ENCODE data around the gene GTPBP4. TPM values are rescaled to one million over a fixed set of nuclear protein-coding genes. Genes with fewer than 3 reads are reported as not detected.

The GTPBP4 gene
- total RNA-seq, 1 donor from 2014 or later = 69.6 TPM

DNA sequence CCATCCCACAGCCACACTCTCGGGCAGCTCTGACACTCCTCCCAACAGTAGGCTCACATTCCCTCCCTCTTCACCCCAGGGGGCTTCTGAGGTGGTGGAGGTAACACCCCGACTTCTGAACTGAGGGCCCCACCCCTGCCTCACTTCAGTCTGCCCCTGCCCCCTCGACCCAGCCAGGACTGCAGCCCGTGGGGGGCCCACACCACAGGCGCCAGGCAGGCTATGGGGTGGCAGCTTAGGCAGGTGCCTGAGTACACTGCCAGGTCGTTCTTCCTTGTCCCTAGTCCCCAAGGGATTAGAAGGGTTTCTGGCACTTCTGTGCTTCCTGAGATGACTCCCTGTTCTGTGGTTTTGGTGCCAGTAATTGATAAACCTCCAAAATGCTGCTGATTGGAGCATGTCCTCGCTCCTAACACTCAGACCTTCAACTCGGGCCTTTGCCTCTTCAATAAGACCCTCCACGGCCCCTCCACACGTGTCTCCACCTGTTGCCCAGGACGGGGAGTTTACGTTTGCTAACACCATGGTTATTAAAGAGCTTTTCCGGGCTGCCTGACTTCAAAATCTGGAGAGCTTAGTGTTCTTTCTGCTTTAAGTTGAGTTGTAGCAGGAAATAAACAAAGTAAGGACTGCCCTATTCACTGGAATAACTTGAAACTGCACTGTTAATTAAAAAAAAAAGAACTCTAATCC lies 33.0 kb upstream of the GTPBP4 start:
- H3K27me3 Mint-ChIP-seq (ENCODE audit: low read depth) = peaks cover 3% of the 10 kb centered on the region
- H3K4me1 Mint-ChIP-seq = no peaks in the 10 kb centered on the region
- DNase-seq (ENCODE audit: low read depth, low spot score) = no peak
- H3K27ac Mint-ChIP-seq (ENCODE audit: unreplicated experiment) = no peak overlapping the region
- H3K4me3 Mint-ChIP-seq = no peak overlapping the region
- TF ChIP-seq, protein P1, sequence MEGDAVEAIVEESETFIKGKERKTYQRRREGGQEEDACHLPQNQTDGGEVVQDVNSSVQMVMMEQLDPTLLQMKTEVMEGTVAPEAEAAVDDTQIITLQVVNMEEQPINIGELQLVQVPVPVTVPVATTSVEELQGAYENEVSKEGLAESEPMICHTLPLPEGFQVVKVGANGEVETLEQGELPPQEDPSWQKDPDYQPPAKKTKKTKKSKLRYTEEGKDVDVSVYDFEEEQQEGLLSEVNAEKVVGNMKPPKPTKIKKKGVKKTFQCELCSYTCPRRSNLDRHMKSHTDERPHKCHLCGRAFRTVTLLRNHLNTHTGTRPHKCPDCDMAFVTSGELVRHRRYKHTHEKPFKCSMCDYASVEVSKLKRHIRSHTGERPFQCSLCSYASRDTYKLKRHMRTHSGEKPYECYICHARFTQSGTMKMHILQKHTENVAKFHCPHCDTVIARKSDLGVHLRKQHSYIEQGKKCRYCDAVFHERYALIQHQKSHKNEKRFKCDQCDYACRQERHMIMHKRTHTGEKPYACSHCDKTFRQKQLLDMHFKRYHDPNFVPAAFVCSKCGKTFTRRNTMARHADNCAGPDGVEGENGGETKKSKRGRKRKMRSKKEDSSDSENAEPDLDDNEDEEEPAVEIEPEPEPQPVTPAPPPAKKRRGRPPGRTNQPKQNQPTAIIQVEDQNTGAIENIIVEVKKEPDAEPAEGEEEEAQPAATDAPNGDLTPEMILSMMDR (conservative IDR thresholded peaks at IDR 0.05) = no peak
- no peaks in the 10 kb centered on the region for H3K36me3 Mint-ChIP-seq (ENCODE audit: low read depth)
- peaks cover 4% of the 10 kb centered on the region for H3K9me3 Mint-ChIP-seq

DNA sequence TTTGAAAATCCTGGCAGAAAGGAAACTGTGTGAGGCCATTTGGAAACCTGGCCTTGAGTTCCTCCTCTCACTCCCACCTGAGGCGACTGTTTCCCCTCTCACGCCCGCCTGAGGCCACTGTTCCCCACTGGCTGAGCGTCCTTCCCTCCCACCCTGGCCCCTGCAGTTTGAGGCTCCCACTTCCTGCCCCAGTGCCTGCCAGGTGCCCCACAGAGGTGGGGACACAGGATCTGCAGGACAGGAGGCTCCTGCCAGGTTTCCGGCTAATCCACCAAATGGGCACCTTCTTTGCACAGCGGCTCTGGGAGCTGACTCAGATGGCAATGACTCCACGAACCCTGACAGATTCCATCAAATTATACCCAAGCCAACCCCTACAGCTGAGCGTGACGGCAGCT lies 32.4 kb upstream of the GTPBP4 start:
- no peak for DNase-seq (ENCODE audit: low read depth, low spot score)
- Mint-ChIP-seq H3K9me3 (peaks cover 5% of the 10 kb centered on the region), H3K4me1 (no peaks in the 10 kb centered on the region), H3K27me3 (ENCODE audit: low read depth) (peaks cover 3% of the 10 kb centered on the region), H3K36me3 (ENCODE audit: low read depth) (no peaks in the 10 kb centered on the region), H3K4me3 (no peak overlapping the region), H3K27ac (ENCODE audit: unreplicated experiment) (no peak overlapping the region)
- TF ChIP-seq, protein P1 (conservative IDR thresholded peaks at IDR 0.05) = no peak

DNA sequence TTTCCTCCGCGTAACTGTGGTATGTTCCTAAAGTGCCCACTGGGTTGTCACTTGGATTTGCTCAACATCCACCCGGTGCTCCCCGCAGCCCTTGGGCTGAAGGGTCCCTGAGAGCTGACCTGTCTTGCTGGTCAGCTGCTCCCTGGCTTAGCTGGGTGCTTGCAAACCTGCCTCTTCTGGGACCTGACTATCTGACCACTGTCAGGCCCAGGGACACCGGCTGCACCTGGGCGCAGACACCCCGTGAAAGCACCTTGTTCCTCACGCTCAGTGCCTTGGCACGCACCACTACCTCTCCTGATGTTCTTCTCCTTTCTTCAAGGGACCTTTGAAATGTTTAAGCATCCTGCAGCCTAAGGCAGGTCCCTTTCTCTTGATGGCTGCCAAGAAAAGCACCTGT lies 30.1 kb upstream of the GTPBP4 start:
- TF ChIP-seq, protein P1 (conservative IDR thresholded peaks at IDR 0.05) = no peak
- Mint-ChIP-seq H3K36me3 (ENCODE audit: low read depth) (no peaks in the 10 kb centered on the region), H3K27ac (ENCODE audit: unreplicated experiment) (no peak overlapping the region), H3K4me1 (no peaks in the 10 kb centered on the region), H3K27me3 (ENCODE audit: low read depth) (peaks cover 3% of the 10 kb centered on the region), H3K9me3 (peaks cover 9% of the 10 kb centered on the region), H3K4me3 (no peak overlapping the region)
- DNase-seq (ENCODE audit: low read depth, low spot score) = no peak

DNA sequence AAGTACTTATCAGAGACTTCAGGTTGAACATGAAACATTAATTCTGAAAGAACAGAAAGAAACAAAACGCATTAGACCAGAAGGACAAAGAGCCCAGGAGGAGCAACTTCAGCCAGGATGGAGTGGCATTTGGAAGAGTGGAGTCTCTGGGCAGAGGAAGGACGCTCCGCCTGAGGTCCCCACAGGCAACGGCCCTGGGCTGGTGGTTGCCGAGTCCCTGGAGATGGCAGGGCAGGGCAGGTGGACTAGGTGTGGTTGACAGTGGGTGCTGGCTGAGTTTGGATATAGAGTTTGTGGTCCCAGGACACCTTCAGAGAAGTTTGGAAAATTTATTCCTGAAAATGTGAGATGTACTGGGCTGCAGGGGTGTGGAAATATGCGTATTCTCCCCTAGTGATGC lies 29.4 kb upstream of the GTPBP4 start:
- Mint-ChIP-seq H3K4me3 (no peak overlapping the region), H3K36me3 (ENCODE audit: low read depth) (no peaks in the 10 kb centered on the region), H3K4me1 (no peaks in the 10 kb centered on the region), H3K9me3 (peaks cover 9% of the 10 kb centered on the region), H3K27ac (ENCODE audit: unreplicated experiment) (no peak overlapping the region), H3K27me3 (ENCODE audit: low read depth) (peaks cover 3% of the 10 kb centered on the region)
- TF ChIP-seq, protein P1 (conservative IDR thresholded peaks at IDR 0.05) = no peak
- no peak for DNase-seq (ENCODE audit: low read depth, low spot score)

DNA sequence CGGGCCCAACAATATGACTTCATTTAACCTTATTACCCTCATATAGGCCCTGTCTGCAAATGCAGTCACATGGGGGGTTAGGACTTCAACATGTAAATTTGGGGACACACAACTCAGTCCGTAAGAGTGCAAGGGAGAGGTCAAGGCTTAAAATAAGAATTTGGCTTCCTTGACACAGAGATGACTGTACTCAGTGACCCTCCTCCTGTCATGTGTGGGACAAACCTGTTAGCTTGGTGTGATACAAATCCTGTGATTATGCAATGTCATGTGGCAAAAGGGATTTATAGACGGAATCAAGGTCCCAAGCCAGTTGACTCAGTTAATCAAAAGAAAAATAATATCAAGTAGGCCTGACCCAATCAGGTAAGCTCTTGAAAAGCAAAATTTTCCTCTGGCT lies 25.9 kb upstream of the GTPBP4 start:
- H3K4me3 Mint-ChIP-seq = no peak overlapping the region
- no peaks in the 10 kb centered on the region for H3K4me1 Mint-ChIP-seq
- no peaks in the 10 kb centered on the region for H3K36me3 Mint-ChIP-seq (ENCODE audit: low read depth)
- H3K27ac Mint-ChIP-seq (ENCODE audit: unreplicated experiment) = no peak overlapping the region
- no peak for DNase-seq (ENCODE audit: low read depth, low spot score)
- H3K9me3 Mint-ChIP-seq = peaks cover 9% of the 10 kb centered on the region
- TF ChIP-seq, protein P1 (conservative IDR thresholded peaks at IDR 0.05) = no peak
- peaks cover 3% of the 10 kb centered on the region for H3K27me3 Mint-ChIP-seq (ENCODE audit: low read depth)

All from neural crest cell (in vitro differentiated cells).